Fibroblast of lung (primary cell): ENCODE data around the gene FBRSL1. TPM values are rescaled to one million over a fixed set of nuclear protein-coding genes. Genes with fewer than 3 reads are reported as not detected.
A peak's percentile ranks its signal among the peaks of the same experiment; 100 is the strongest.

Experiments
- DNase-seq, 2 donors: peaks; one replicate each; pipeline versions ENCODE4 v3.0.0 to v3.0.0-alpha.2; 2010; ENCODE audit warnings: low read depth in 2 of 2
- H2AFZ ChIP-seq: 2 replicates; pipeline ENCODE4 v1.5.1; 2012; ENCODE audit warnings: low read length, control low read depth, inconsistent platforms
- H3K27ac ChIP-seq: 2 replicates; pipeline ENCODE4 v1.5.1; 2011; ENCODE audit warnings: low read length, control low read depth; ENCODE audit not compliant: insufficient read depth
- H3K27me3 ChIP-seq: 2 replicates; pipeline ENCODE4 v1.5.1; 2011; ENCODE audit warnings: mild to moderate bottlenecking, low read length; ENCODE audit not compliant: control insufficient read depth, insufficient read depth
- H3K36me3 ChIP-seq: 2 replicates; pipeline ENCODE4 v1.5.1; 2011; ENCODE audit warnings: low read length; ENCODE audit not compliant: control insufficient read depth, insufficient read depth
- H3K4me1 ChIP-seq: 2 replicates; pipeline ENCODE4 v1.5.1; 2011; ENCODE audit warnings: low read length; ENCODE audit not compliant: control insufficient read depth, insufficient read depth; ENCODE audit errors: extremely low read depth
- H3K4me2 ChIP-seq: 2 replicates; pipeline ENCODE4 v1.5.1; 2011; ENCODE audit warnings: low read length, control low read depth; ENCODE audit not compliant: insufficient read depth; ENCODE audit errors: extremely low read depth
- H3K4me3 ChIP-seq, 4 experiments: fragments of 200-600 bp in 1 of 4; sonication (generic) in 1 of 4; replicated peaks in 1 of 4; 2 replicates each; pipeline ENCODE4 v1.5.1; 2011 to 2016; ENCODE audit warnings: low read length in 4 of 4, low read depth in 3 of 4, mild to moderate bottlenecking in 3 of 4, control low read depth in 2 of 4, inconsistent platforms in 1 of 4, mixed read lengths in 1 of 4; ENCODE audit not compliant: insufficient read depth in 1 of 4; ENCODE audit errors: control extremely low read depth in 1 of 4
- H3K79me2 ChIP-seq: 2 replicates; pipeline ENCODE4 v1.5.1; 2012; ENCODE audit warnings: mild to moderate bottlenecking, low read length, inconsistent platforms; ENCODE audit not compliant: control insufficient read depth, insufficient read depth
- H3K9ac ChIP-seq: 2 replicates; pipeline ENCODE4 v1.5.1; 2011; ENCODE audit warnings: mild to moderate bottlenecking, low read length, control low read depth; ENCODE audit not compliant: insufficient read depth
- H3K9me3 ChIP-seq: 2 replicates; pipeline ENCODE4 v1.5.1; 2012; ENCODE audit warnings: low read depth, low read length; ENCODE audit not compliant: control insufficient read depth, insufficient read depth
- H4K20me1 ChIP-seq: 2 replicates; pipeline ENCODE4 v1.5.1; 2011; ENCODE audit warnings: low read length; ENCODE audit not compliant: control insufficient read depth, insufficient read depth; ENCODE audit errors: extremely low read depth
- CTCF ChIP-seq, 2 donors: IDR thresholded peaks in 1 of 2; conservative IDR thresholded peaks in 1 of 2; 1 replicate in 1 of 2; 2 replicates in 1 of 2; pipeline ENCODE4 v1.5.1; 2011 to 2012; ENCODE audit warnings: low read length in 2 of 2, control low read depth in 1 of 2, inconsistent platforms in 1 of 2, low read depth in 1 of 2, mild to moderate bottlenecking in 1 of 2
- EZH2 ChIP-seq: IDR thresholded peaks from 2 replicates; pipeline ENCODE4 v1.5.1; 2012; ENCODE audit warnings: low read length, control low read depth, mild to moderate bottlenecking; ENCODE audit errors: missing control alignments
- polyA plus RNA-seq, 2 donors: library from polyadenylated mRNA; depleted of rRNA in 1 of 2; stranded (reverse) in 1 of 2; unstranded in 1 of 2; fragments of >200 nt; gene quantifications; 2 replicates each; pipeline ENCODE4 v1.2.1, GENCODE V29; 2011 to 2012; ENCODE audit warnings: missing spikeins in 1 of 2
- total RNA-seq: library from RNA; depleted of rRNA; stranded (reverse); fragments of >200 nt; gene quantifications from 2 replicates; pipeline ENCODE4 v1.2.1, GENCODE V29; 2014

FBRSL1 gene
- total and polyA plus RNA-seq, 2 donors (not counting 1 experiment from before 2014, with no cell fraction given), result 1.4 to 1.8 TPM

DNA sequence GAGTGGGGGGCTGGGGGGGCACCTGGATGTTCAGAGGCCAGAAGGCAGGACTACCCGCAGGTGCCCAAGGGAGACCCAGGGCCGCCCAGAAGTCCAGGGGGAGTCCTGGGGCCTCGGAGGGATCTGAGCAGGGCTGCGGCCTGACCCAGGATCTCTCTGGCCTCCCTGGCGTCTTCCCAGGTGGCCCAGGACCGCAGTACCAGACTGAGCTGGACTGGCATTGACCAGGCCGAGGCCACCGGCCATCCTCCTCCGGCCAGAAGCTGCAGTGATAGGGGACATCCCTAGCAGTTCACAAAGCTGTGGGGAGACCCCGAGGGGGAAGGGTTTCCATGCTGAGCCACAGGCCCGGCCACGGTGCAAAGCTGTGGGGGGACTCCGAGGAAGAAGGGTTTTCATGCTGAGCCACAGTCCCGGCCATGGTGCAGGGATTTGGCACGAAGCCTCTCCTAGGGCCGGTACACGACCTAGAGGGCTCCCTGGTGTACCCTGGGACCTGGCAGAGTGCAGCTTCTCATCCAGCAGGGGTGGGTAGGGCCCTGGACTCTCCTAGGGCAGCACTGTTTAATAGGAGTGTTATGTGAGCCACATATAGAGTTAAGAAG, 24.4 kb downstream of the FBRSL1 start:
- peaks cover 2% of the 10 kb centered on the region for H3K36me3 ChIP-seq
- H3K9ac ChIP-seq, result no peak overlapping the region
- no peak for DNase-seq
- no peak overlapping the region for H2AFZ ChIP-seq
- H3K79me2 ChIP-seq, result no peaks in the 10 kb centered on the region
- H3K4me2 ChIP-seq, result no peak overlapping the region
- H3K9me3 ChIP-seq, result no peaks in the 10 kb centered on the region
- TF ChIP-seq CTCF (conservative IDR thresholded peaks at IDR 0.05 in 1 of 2, IDR thresholded peaks at IDR 0.05 in 1 of 2; ENCODE audit: low read depth in 1 of 2, low read length in 2 of 2), result no peak
- no peak for TF ChIP-seq EZH2
- no peak overlapping the region for H3K27ac ChIP-seq
- H3K27me3 ChIP-seq, result no peaks in the 10 kb centered on the region
- no peaks in the 10 kb centered on the region for H4K20me1 ChIP-seq
- no peak overlapping the region for H3K4me3 ChIP-seq
- H3K4me1 ChIP-seq, result no peaks in the 10 kb centered on the region

- no peaks in the 10 kb centered on the region for H4K20me1 ChIP-seq
- H3K79me2 ChIP-seq, result no peaks in the 10 kb centered on the region
- H2AFZ ChIP-seq, result no peak overlapping the region
- no peak overlapping the region for H3K4me3 ChIP-seq
- H3K4me1 ChIP-seq, result no peaks in the 10 kb centered on the region
- H3K9me3 ChIP-seq, result no peaks in the 10 kb centered on the region
- no peak overlapping the region for H3K9ac ChIP-seq
- TF ChIP-seq EZH2 (no peak), CTCF (conservative IDR thresholded peaks at IDR 0.05 in 1 of 2, IDR thresholded peaks at IDR 0.05 in 1 of 2; ENCODE audit: low read depth in 1 of 2, low read length in 2 of 2) (no peak)
- peak in 1 of 2 donors; percentile 27 for DNase-seq
- no peak overlapping the region for H3K4me2 ChIP-seq
- no peak overlapping the region for H3K27ac ChIP-seq
- peaks cover 2% of the 10 kb centered on the region for H3K36me3 ChIP-seq
- no peaks in the 10 kb centered on the region for H3K27me3 ChIP-seq
Measured at GRCh38 chr12:132514838-132515237, 24.9 kb downstream of the FBRSL1 start.

- no peak overlapping the region for H3K4me2 ChIP-seq
- TF ChIP-seq EZH2 (no peak), CTCF (conservative IDR thresholded peaks at IDR 0.05 in 1 of 2, IDR thresholded peaks at IDR 0.05 in 1 of 2; ENCODE audit: low read depth in 1 of 2, low read length in 2 of 2) (no peak)
- no peaks in the 10 kb centered on the region for H3K4me1 ChIP-seq
- H2AFZ ChIP-seq, result no peak overlapping the region
- H3K9me3 ChIP-seq, result no peaks in the 10 kb centered on the region
- H3K79me2 ChIP-seq, result no peaks in the 10 kb centered on the region
- H3K27me3 ChIP-seq, result no peaks in the 10 kb centered on the region
- DNase-seq, result no peak
- H4K20me1 ChIP-seq, result no peaks in the 10 kb centered on the region
- H3K9ac ChIP-seq, result no peak overlapping the region
- H3K27ac ChIP-seq, result no peak overlapping the region
- no peak overlapping the region for H3K4me3 ChIP-seq
- peaks cover 2% of the 10 kb centered on the region for H3K36me3 ChIP-seq
Measured at GRCh38 chr12:132516095-132517012, 26.4 kb downstream of the FBRSL1 start.
